AG04450 (cell line): ENCODE data around the gene PLEKHJ1. TPM values are rescaled to one million over a fixed set of nuclear protein-coding genes. Genes with fewer than 3 reads are reported as not detected.

Experiments
- CTCF ChIA-PET: fragments of 300-600, 350-600 bp; formaldehyde crosslinking; extraction: SDS; loops from one replicate; lab custom pipeline; 2022; ENCODE audit warnings: antibody characterized with exemption, inconsistent platforms; lab: Charles Lee
- POLR2A ChIA-PET: fragments of 350-600 bp; formaldehyde crosslinking; extraction: SDS; loops from one replicate; lab custom pipeline; 2021; ENCODE audit warnings: antibody characterized with exemption, inconsistent platforms; lab: Yijun Ruan, JAX
- DNase-seq: peaks from one replicate; pipeline ENCODE4 v3.0.0-alpha.2; 2011; ENCODE audit warnings: low read depth, low spot score
- H3K27ac ChIP-seq: one replicate; pipeline ENCODE4 v1.5.1; 2012; ENCODE audit warnings: low read depth, low read length, control low read depth
- H3K27me3 ChIP-seq: one replicate; pipeline ENCODE4 v1.6.0; 2012; ENCODE audit warnings: low read length; ENCODE audit not compliant: control insufficient read depth, insufficient read depth
- H3K4me3 ChIP-seq: 2 replicates; pipeline ENCODE4 v1.5.1; 2011; ENCODE audit warnings: mild to moderate bottlenecking, low read depth, low read length, control low read depth
- H3K9me3 ChIP-seq: 2 replicates; pipeline ENCODE4 v1.5.1; 2012; ENCODE audit warnings: low read length; ENCODE audit not compliant: control insufficient read depth, insufficient read depth
- polyA plus RNA-seq: library from polyadenylated mRNA; depleted of rRNA; stranded (reverse); fragments of >200 nt; gene quantifications from 2 replicates; pipeline ENCODE4 v1.2.3, GENCODE V29; 2011
- TF ChIP-seq, protein P1 (sequence below): IDR thresholded peaks from 2 replicates; pipeline ENCODE4 v1.5.1; 2011; ENCODE audit warnings: low read depth, low read length, control low read depth, inconsistent platforms

PLEKHJ1 gene
- polyA plus RNA-seq, 1 experiment = 38.7 TPM

DNA sequence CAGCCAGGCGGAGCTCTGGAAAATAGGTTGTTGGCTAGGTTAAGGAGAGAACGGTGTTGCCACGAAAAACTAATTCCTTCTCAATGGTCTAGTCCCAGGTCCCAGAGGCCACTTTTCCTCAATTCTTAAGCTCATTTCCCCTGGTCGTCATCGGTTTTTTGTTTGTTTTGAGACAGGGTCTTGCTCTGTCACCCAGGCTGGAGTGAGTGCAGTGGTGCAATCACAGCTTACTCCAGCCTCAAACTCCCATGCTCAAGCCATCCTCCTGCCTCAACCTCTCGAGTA, 1.7 kb upstream of the PLEKHJ1 start:
- no peak overlapping the region for H3K27ac ChIP-seq
- no peak for DNase-seq
- H3K9me3 ChIP-seq = peaks cover 5% of the 10 kb centered on the region
- CTCF ChIA-PET = interaction anchor here (1.3 to 2.8 kb wide), 2 partner anchors 78 to 82 kb away, joined by 8 to 14 read pairs; no protein-coding TSS in a partner anchor
- no peaks in the 10 kb centered on the region for H3K27me3 ChIP-seq
- POLR2A ChIA-PET = interaction anchor here (1.1 kb wide), 1 partner anchor 78 kb away, joined by 4 read pairs; no protein-coding TSS in a partner anchor
- H3K4me3 ChIP-seq = peak overlapping the region; percentile 83
- TF ChIP-seq, protein P1, sequence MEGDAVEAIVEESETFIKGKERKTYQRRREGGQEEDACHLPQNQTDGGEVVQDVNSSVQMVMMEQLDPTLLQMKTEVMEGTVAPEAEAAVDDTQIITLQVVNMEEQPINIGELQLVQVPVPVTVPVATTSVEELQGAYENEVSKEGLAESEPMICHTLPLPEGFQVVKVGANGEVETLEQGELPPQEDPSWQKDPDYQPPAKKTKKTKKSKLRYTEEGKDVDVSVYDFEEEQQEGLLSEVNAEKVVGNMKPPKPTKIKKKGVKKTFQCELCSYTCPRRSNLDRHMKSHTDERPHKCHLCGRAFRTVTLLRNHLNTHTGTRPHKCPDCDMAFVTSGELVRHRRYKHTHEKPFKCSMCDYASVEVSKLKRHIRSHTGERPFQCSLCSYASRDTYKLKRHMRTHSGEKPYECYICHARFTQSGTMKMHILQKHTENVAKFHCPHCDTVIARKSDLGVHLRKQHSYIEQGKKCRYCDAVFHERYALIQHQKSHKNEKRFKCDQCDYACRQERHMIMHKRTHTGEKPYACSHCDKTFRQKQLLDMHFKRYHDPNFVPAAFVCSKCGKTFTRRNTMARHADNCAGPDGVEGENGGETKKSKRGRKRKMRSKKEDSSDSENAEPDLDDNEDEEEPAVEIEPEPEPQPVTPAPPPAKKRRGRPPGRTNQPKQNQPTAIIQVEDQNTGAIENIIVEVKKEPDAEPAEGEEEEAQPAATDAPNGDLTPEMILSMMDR = no peak

DNA sequence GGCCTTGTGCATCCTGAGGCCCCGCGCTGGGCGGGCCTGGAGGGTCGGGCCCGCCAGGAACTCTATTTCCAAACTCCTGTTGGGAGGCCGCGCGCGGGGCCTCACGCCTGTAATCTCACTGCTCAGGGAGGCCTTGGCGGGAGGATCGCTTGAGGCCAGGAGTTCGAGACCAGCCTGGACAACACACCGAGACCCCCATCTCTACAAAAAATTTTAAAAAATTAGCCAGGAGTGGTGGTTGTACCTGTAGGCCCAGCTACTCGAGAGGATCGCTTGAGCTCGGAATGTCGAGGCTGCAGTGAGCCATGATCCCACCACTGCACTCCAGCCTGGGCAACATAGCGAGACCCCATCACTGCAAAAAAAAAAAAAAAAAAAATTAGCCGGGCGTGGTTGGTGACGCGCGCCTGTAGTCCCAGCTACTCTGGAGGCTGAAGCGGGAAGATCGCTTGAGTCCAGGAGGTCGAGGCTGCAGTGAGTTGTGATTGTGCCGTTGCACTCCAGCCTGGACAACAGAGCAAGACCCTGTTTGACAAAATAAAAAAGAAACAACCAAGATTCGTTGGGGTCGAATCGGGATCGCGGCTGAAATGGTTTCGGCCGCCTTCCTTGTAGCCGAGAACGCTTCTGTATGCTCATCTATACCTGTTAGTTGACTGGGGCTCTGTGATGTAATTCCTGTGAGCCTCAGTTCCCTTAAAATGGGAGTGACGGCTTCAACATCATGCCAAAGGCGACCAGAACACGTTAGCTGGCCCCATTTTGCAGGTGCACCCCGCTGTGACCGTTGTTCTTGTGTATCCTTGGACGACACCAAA, 1.1 kb upstream of the PLEKHJ1 start:
- ChIA-PET POLR2A (interaction anchor here (0.6 to 1.1 kb wide), 2 partner anchors 79 to 239 kb away, joined by 4 to 5 read pairs; partner anchors contain the start of gene GADD45B), CTCF (interaction anchor here (1.3 to 2.8 kb wide), 2 partner anchors 79 to 81 kb away, joined by 8 to 14 read pairs; no protein-coding TSS in a partner anchor)
- Histone ChIP-seq H3K27me3 (no peaks in the 10 kb centered on the region), H3K9me3 (peaks cover 5% of the 10 kb centered on the region), H3K4me3 (peak overlapping the region; percentile 83), H3K27ac (peak overlapping the region; percentile 95)
- TF ChIP-seq, protein P1 = no peak
- DNase-seq = no peak

DNA sequence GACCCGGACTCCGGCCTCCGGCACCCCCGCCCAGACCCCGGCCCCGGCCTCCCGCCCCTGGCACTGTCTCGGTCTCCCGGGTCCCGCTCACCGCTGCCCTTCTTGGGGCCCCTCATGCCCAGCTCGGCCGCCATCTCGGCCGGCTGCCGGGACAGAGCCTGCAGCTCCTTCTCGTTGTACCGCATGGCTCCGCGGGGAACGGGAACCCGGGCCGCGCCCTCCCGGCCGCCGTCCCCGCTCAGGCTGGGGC, 140 bp downstream of the PLEKHJ1 start:
- H3K27ac ChIP-seq = no peak overlapping the region
- POLR2A ChIA-PET = interaction anchor here (0.8 to 1.7 kb wide), 2 partner anchors 34 to 240 kb away, joined by 3 to 5 read pairs; partner anchors contain the start of gene GADD45B
- TF ChIP-seq, protein P1 = no peak

DNA sequence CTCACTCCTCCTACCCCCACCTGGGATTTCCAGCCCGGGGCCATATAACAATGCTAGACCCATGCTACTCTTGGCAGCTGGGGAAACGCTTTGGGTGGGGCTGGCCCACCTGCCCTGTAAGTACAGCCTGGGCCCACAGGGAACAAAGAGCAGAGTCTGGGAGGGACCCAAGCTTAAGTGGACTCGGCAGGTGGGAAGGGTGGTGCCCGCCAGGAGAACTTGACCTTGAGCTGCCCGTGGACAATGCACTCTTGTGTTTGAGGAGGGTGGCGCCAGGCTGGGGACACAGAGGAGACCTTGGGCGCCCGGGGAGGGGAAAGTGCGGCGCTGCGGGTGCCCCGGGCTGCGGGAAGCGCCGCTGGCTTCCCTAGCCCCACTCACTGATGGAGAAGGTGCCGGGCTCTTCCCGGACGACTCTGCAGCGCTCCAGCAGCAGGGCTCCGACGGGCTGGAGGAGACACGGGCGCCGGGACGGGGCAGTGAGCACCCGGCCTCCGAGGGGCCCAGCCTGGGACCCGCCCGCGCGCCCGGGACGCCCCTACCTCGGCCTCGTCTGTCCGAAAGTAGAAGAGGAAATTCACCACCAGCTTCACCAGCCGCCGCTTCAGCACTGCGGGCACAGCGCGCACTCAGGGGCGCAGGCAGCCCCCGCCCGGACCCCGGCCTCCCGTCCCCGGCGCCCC, 607 bp downstream of the PLEKHJ1 start:
- DNase-seq = no peak
- Histone ChIP-seq H3K27ac (no peak overlapping the region), H3K4me3 (peak overlapping the region; percentile 83), H3K27me3 (no peaks in the 10 kb centered on the region), H3K9me3 (peaks cover 5% of the 10 kb centered on the region)
- TF ChIP-seq, protein P1 = no peak
- POLR2A ChIA-PET = interaction anchor here (0.8 to 1.7 kb wide), 2 partner anchors 34 to 240 kb away, joined by 3 to 5 read pairs; partner anchors contain the start of gene GADD45B
- CTCF ChIA-PET = interaction anchor here (0.6 to 1.9 kb wide), 19 partner anchors 9 to 383 kb away, joined by 3 to 9 read pairs (median 3); partner anchors contain the start of gene AP3D1

More for the DNA sequence above, 140 bp downstream of the PLEKHJ1 start:
- CTCF ChIA-PET = interaction anchor here (0.6 to 1.9 kb wide), 19 partner anchors 9 to 383 kb away, joined by 3 to 9 read pairs (median 3); partner anchors contain the start of gene AP3D1
- peak overlapping the region; percentile 83 for H3K4me3 ChIP-seq
- no peaks in the 10 kb centered on the region for H3K27me3 ChIP-seq
- peaks cover 5% of the 10 kb centered on the region for H3K9me3 ChIP-seq
- no peak for DNase-seq
